Transverse colon (tissue), 4 donors: Measurements from ENCODE around the gene RNF126.

Source experiments
- CTCF ChIP-seq, 5 experiments: fragments of 200-600 bp in 3 of 5; fragments of 450-650 bp in 2 of 5; sonication (generic) in 3 of 5; IDR thresholded peaks; 1 replicate in 2 of 5; 2 replicates in 3 of 5; pipeline ENCODE4 v1.5.1; 2016 to 2017; ENCODE audit warnings: antibody characterized with exemption in 5 of 5, inconsistent platforms in 3 of 5, mild to moderate bottlenecking in 2 of 5, moderate library complexity in 1 of 5
- EP300 ChIP-seq: sonication (generic); formaldehyde crosslinking; IDR thresholded peaks from one replicate; pipeline ENCODE4 v1.6.1; 2017; ENCODE audit warnings: antibody characterized with exemption, low read depth
- POLR2A ChIP-seq: fragments of 450-650 bp; IDR thresholded peaks from one replicate; pipeline ENCODE4 v1.6.1; 2016; ENCODE audit warnings: antibody characterized with exemption, mild to moderate bottlenecking, moderate library complexity
- POLR2AphosphoS5 ChIP-seq, 3 donors: sonication (generic); formaldehyde crosslinking; IDR thresholded peaks; one replicate each; pipeline ENCODE4 v1.6.1; 2016; ENCODE audit warnings: antibody characterized with exemption in 3 of 3

- TF ChIP-seq POLR2A (no peak), CTCF (IDR thresholded peaks at IDR 0.05) (no peak), EP300 (no peak), POLR2AphosphoS5 (IDR thresholded peaks at IDR 0.05) (no peak)
These were observed 18.7 kb downstream of the RNF126 start for GRCh38 chr19:644363-644762.
